Measurements from ENCODE around the gene GALK1. TPM values are rescaled to one million over a fixed set of nuclear protein-coding genes. Genes with fewer than 3 reads are reported as not detected.
A peak's percentile ranks its signal among the peaks of the same experiment; 100 is the strongest.

The GALK1 gene
- total RNA-seq, 4 donors from 2014 or later = 15.9 to 51.5 (median 28.5) TPM

DNA sequence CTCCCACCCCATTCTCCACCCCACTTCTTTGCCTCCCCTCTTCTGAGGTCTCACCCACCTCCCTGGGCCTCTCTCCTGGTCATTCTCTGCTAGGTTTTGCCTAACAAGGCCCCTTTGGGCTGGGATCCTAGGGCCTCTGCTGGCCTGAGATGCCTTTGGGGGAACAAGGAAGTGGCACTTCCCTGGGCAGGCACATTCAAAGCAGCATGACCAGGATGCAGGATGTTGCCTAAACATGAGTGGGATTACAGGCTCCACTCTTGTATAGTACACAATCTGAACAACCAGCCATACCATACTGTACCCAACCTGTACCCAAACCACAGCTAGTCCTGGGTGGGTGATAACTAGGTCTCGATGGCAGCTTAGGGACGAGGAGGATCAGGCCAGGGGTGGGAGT is 9.0 kb downstream of the GALK1 start:
- no peak for DNase-seq (ENCODE audit: low spot score)
- ATAC-seq (ENCODE audit: low FRiP score) = no peak
- no peak for TF ChIP-seq CTCF (IDR thresholded peaks at IDR 0.05)

DNA sequence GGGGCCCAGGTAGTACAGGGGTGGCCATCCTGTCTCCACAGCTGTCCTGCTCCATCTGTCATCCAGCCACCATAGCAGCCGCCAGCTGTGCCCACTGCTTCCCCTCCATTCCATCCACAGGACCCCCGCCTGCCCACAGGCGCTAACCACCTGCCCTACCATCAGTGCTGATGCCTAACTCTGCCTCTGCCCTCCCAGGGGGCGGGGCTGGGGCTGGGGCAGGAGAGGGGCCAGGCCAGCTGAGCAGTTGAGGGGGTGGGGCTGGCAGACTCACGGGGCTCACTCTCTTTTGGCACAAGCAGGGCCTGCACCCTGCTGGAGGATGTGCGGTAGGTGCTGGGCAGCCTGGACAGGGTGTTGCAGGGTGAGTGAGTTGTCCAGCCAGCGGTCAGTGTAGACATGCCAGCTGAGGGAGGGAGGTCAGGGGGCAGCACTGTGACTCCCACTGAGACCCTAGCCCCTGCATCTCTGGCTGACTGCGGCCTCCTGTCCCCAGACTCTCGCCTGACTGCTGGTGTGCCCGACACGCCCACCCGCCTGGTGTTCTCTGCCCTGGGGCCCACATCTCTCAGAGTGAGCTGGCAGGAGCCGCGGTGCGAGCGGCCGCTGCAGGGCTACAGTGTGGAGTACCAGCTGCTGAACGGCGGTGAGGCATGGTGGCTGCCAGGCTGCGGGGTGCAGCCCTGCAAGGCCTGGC is 9.6 kb downstream of the GALK1 start:
- TF ChIP-seq CTCF (IDR thresholded peaks at IDR 0.05) = no peak
- ATAC-seq (ENCODE audit: low FRiP score) (no peak), DNase-seq (ENCODE audit: low spot score) (no peak)

GRCh38 chr17:75754378-75755204 is 10.4 kb downstream of the GALK1 start:
- DNase-seq (ENCODE audit: low spot score) = no peak

DNA sequence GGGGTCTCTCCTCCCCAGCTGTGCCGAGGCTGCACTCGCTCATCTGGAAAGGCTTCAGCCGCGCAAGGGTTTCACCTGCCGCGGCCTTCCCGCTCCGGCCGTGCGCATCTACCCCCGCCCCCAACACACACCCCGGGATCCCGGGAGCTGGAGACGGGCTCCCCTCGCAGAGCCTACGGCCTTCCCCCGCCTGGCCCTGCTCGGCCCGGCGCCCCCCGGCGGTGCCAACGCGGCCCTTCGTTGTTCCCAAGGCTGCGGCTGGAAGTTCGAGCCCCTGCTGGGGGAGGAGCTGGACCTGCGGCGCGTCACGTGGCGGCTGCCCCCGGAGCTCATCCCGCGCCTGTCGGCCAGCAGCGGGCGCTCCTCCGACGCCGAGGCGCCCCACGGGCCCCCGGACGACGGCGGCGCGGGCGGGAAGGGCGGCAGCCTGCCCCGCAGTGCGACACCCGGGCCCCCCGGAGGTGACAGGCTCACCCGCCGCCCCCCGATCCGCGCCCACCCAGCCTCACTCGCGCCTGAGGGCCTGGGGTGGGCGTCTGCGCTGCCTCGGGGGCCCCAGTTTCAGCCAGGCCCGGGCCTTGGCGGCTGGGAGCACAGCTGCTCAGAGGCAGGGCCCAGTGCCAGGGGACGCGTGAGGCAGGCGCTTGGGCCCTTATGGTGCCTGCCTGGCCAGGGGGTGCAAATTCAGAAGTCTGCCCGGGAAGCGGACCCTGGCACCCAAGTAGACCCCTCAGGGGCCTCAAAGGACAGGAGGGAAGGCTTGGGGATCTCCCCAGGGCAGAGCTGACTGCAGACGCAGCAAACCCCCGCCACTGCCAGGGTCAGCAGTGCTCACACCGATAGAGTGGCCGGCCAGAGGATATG is 11.2 kb downstream of the GALK1 start:
- DNase-seq (ENCODE audit: low spot score) (no peak), ATAC-seq (ENCODE audit: low FRiP score) (peak; percentile 20)
- peak in 1 of 3 donors; percentile 3 for TF ChIP-seq CTCF (IDR thresholded peaks at IDR 0.05)

More at GRCh38 chr17:75754378-75755204, 10.4 kb downstream of the GALK1 start:
- no peak for TF ChIP-seq CTCF (IDR thresholded peaks at IDR 0.05)
- ATAC-seq (ENCODE audit: low FRiP score) = peak; percentile 38

DNA sequence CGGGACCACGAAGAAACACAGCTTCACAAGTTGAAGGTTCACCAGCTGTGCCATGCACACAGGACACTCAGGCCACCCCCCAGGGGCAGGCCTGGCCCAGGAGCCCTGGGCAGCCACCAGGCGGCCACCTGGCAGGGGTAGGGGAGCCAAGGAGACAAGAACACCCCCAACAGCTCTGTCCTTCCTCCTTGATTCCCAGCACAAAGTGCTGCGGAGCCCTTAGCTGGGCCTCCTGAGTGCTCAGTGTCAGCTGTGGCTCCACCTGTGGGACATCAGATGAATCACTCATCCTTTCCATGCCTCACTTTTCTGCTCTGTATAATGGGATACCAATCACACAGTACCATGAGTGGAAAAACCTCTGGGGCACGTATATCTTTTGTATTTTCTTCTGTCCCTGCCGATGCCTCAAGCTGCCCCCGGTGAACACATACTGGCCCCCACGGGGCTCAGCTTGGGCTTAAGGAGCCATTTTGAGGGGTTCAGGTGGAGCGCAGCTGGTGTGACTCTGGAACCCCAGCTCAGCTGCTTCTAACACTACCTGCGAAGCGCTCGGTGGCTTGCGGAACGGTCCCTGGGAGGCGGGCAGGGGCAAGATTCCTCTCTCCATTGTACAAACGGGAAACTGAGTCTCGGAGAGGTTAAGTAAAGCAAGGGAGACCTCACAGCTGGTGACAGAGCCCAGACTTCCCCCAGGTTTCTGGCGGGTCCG is 12.0 kb downstream of the GALK1 start:
- no peak for TF ChIP-seq CTCF (IDR thresholded peaks at IDR 0.05)
- ATAC-seq (ENCODE audit: low FRiP score) (no peak), DNase-seq (ENCODE audit: low spot score) (no peak)

- ATAC-seq (ENCODE audit: low FRiP score) (no peak), DNase-seq (ENCODE audit: low spot score) (no peak)
- TF ChIP-seq CTCF (IDR thresholded peaks at IDR 0.05) = no peak
These were observed 12.6 kb downstream of the GALK1 start for GRCh38 chr17:75752405-75752709.
